Esophagus muscularis mucosa (tissue), 4 donors: ENCODE measurements around the gene FBRS.
"Not testable (repeated sequence)": the region's sequence is repeated elsewhere in the genome, so short reads cannot be mapped to it uniquely, and the experiment has no call there.

ENCODE experiments used
- CTCF ChIP-seq, 3 experiments: fragments of 200-600 bp in 2 of 3; fragments of 450-650 bp in 1 of 3; sonication (generic) in 2 of 3; IDR thresholded peaks; one replicate each; pipeline ENCODE4 v1.5.1; 2017 to 2019; ENCODE audit warnings: antibody characterized with exemption in 3 of 3, mild to moderate bottlenecking in 2 of 3, moderate library complexity in 1 of 3
- EP300 ChIP-seq: sonication (generic); formaldehyde crosslinking; IDR thresholded peaks from one replicate; pipeline ENCODE4 v1.6.1; 2017; ENCODE audit warnings: antibody characterized with exemption
- POLR2A ChIP-seq: fragments of 450-650 bp; IDR thresholded peaks from one replicate; pipeline ENCODE4 v1.6.1; 2017; ENCODE audit warnings: antibody characterized with exemption, moderate library complexity, mild to moderate bottlenecking, low read depth
- POLR2AphosphoS5 ChIP-seq, 2 donors: sonication (generic); formaldehyde crosslinking; IDR thresholded peaks; one replicate each; pipeline ENCODE4 v1.6.1; 2017; ENCODE audit warnings: antibody characterized with exemption in 2 of 2

DNA sequence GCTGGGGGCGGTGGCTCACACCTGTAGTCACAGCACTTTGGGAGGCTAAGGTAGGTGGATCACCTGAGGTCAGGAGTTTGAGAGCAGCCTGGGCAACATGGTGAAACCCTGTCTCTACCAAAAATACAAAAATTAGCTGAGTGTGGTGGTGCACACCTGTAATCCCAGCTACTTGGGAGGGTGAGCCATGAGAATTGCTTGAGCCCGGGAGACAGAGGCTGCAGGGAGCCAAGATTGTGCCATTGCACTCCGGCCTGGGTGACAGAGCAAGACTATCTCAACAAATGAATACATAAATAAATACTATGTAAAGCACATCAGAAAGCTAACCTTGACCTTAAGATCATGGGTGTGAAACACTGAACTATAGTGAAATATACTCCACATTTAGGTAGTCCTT is 38.4 kb downstream of the FBRS start:
- TF ChIP-seq CTCF (IDR thresholded peaks at IDR 0.05); POLR2A; EP300; POLR2AphosphoS5 (IDR thresholded peaks at IDR 0.05): not testable (repeated sequence)
